HG02870 (cell line): ENCODE results near the gene RYR3.
"Not testable (repeated sequence)": the region's sequence is repeated elsewhere in the genome, so short reads cannot be mapped to it uniquely, and the experiment has no call there.

Source experiments
- ATAC-seq: cut with Tn5 transposase; IDR thresholded peaks from one replicate; pipeline ENCODE4 v1.9.1; 2021; ENCODE audit warnings: mild to moderate bottlenecking, moderate library complexity; ENCODE audit not compliant: unreplicated experiment

The RYR3 gene

DNA sequence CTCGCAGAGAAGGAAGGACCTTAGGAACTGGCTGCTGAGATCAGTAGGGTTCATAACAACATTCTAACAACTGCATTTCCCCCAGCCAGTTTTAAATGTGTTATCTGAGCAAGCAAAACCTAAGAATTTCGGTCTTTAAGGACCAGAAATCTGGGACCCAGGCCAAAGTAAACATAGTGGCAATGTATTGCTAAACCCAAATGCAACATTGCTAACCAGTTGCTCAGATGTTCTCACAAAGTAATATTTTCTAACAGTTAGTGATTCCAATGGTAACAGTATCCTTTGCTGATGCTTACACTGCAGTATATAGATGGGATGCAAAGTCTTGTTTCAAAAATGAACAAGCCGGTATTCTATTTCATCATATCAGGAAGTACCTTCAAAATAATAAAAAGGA, 254.3 kb downstream of the RYR3 start:
- ATAC-seq, result no peak

- ATAC-seq, result no peak
Measured at GRCh38 chr15:33567652-33568051, 256.9 kb downstream of the RYR3 start.

- no peak for ATAC-seq
Measured at GRCh38 chr15:33569036-33569435, 258.3 kb downstream of the RYR3 start.

DNA sequence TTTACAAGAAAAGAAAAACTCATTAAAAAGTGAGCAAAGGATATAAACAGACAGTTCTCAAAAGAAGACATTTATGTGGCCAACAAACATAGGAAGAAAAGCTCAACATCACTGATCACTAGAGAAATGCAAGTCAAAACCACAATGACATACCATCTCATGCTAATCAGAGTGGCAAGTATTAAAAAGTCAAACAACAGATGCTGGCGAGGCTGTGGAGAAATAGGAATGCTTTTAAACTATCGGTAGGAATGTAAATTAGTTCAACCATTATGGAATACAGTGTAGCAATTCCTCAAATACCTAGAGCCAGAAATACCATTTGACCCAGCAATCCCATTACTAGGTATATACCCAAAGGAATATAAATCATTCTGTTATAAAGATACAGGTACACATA, 267.1 kb downstream of the RYR3 start:
- ATAC-seq, result not testable (repeated sequence)

- no peak for ATAC-seq
Measured at GRCh38 chr15:33580526-33580925, 269.8 kb downstream of the RYR3 start.

GRCh38 chr15:33581032-33581431, 270.3 kb downstream of the RYR3 start:
- ATAC-seq, result no peak

GRCh38 chr15:33584797-33585196, 274.0 kb downstream of the RYR3 start:
- ATAC-seq, result no peak

- ATAC-seq, result no peak
Measured at GRCh38 chr15:33586786-33587697, 276.3 kb downstream of the RYR3 start.

GRCh38 chr15:33587773-33588172, 277.0 kb downstream of the RYR3 start:
- ATAC-seq, result no peak

GRCh38 chr15:33592864-33593263, 282.1 kb downstream of the RYR3 start:
- no peak for ATAC-seq

DNA sequence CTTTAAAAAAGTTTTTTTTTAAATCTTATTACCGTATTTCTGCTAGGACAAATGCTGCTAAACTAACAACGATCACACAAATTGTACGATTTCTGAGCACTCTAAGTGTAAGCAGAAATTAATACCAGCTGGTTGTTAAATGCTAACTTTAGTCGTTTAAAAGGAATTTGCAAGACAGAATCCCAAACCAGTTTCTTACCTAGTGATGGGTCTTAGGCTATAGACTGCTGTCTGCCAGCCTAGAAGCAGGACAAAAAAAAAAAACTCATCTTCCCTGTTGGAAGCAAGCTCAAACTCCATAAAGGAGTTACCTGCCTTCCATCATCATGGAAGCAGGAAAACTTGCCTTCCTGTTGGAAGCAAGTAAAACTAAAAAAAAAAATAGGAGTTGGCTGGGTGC, 287.6 kb downstream of the RYR3 start:
- ATAC-seq, result not testable (repeated sequence)

DNA sequence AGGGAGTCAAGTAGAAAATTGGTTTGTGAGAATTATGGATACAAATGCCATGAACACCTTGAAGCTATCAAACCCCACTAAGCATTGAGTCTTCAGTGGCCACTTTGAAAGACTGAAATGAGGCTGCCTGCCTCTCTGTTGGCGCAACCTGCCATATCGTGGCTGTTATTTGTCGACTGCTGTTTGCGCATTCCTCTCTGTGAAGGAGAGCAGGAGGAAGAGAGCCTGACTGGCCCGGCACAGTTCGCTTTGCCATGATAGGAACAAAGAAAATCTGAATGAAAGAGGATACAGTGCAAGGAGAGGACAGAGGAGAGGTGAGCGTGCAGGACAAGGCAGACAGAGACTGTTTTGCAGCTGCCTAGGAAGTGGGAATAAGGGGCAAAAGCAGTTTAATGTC, 289.4 kb downstream of the RYR3 start:
- ATAC-seq, result no peak

GRCh38 chr15:33601461-33601860, 290.7 kb downstream of the RYR3 start:
- ATAC-seq, result no peak

DNA sequence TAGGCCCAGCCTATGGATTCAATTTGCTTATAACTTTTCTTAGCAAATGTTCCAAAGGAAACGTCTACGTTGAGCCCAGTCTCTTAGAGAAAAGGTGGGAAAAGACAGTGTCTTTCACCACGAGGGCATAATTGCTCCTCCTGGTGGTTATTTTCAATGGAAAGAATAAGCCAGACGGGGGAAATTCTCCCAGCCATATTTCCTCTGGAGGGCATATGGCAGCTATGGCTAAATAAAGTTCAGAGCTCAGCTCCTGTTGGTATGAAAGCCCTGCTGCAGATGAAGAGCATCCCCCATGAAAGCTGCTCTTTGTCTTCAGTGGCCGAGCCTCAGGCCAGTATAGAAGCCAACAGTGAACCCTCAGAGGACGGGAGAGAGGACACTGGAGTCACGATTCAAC, 297.9 kb downstream of the RYR3 start:
- ATAC-seq, result no peak

DNA sequence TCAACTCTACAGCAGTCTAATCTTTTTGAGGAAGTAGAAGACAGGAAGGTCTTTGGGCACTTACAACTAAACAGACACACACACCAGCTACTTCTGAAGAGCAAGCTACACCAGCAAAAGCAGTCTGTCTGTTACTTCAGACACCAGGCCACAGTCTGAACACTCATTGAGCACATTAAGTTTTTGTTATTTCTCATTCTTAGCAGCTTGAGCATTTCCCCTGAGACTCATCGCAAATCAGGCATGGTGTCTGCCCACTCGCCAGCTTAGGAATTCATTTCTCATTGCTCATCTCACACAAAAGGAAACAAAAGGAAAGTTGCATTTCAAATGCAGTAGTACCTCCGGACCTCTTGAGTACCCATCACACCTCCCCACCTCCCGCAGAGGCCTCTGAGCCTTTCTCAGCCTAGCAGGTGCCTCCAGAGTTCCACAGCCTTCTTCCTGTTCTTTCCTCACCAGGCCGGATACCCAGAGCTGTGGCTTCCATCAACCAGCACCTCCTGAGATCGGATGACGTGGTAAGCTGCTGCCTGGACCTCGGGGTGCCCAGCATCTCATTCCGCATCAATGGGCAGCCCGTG, 302.0 kb downstream of the RYR3 start:
- no peak for ATAC-seq

DNA sequence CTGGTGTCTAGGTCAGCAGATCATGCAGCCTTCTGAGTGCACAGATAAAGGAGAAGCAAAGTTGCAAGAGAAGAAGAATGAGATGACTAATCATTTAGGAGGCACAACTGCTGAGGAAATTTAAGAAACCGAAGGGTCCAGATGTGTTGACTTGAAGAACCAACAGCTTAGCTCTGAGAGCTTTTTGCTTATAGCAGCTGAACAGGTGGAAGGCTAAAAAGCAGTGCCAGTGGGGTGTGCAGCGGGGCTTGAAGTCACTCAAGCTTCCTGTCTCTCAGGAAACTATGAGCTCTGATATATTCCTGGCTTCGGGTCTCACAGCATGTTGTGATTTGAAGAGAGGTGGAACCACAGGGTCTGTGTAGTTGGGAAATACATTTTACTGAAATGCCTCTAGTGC, 305.7 kb downstream of the RYR3 start:
- ATAC-seq, result no peak

DNA sequence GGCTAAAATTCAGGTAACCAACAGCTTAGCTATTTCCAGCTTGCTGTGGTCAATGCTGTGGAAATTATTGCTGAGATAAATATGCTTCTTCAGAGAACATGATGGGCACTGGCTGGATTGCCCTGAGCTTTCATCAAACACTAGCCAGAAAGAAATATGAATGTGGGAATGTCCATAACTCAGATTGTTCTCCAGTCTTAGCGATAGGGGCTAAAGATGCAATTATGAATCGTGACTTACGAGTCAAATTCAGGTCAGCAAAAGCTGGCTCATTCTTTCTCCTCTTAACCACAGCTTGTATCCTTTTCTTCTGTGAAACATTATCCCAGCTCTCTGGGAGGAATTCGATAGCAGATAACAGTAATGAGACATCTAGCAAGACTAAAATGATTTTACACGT, 307.6 kb downstream of the RYR3 start:
- no peak for ATAC-seq

DNA sequence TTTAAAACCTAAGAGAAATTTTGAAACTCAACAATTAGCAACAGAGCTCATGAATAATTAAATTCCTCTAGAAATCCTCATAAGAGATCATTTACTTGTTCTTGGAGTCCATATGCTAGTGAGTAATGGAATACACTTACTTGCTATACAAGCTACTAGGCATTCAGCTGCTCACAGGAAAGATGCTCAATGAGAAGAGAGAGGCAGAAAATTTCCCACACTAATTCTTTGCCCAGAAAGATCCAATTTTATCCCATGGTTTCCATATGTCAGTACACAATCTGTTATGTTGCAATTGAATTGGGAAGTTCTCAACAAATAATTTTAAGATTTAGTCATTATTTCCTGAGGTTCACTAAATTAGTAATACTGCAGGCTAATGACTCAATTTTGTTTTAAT, 310.4 kb downstream of the RYR3 start:
- ATAC-seq, result no peak

DNA sequence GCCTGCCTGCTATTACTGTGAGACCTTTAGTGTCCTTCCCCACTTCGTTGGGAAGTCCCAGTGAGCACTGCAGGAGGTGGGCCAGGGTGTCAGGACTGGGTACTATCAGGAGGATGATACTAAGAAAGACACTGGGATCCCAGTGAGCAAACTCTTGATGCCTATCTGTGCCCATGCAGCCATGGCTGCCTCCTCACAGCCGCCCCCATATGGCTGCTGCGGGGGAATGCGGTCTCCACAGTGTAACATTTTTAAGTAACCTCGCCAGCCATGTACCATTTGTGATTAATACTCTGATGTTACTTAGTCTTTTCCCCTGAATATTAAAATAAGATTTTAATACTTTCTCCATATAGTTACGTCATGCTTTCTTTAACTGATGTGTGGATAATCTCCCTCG, 312.2 kb downstream of the RYR3 start:
- ATAC-seq, result no peak

- ATAC-seq, result no peak
Measured at GRCh38 chr15:33624439-33624838, 313.7 kb downstream of the RYR3 start.

- no peak for ATAC-seq
Measured at GRCh38 chr15:33629647-33630046, 318.9 kb downstream of the RYR3 start.

DNA sequence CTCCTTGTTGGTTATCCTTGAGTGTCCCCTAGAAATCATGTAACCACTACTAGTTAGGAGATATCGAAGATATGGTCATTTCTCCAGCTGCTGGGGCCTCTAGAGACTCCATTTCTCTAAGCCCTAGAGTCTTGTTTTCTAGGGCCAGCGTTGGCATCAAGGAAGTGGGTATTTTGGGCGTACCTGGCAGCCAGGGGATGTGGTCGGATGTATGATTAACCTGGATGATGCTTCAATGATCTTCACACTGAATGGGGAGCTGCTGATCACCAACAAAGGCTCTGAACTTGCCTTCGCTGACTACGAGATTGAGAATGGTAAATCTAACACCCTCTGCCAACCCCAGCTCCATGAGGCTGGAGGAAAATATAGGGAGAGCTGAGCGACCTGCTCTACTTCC, 325.5 kb downstream of the RYR3 start:
- no peak for ATAC-seq

- ATAC-seq, result no peak
Measured at GRCh38 chr15:33636958-33637357, 326.2 kb downstream of the RYR3 start.
